ENCODE measurements around the gene CUL3. TPM values are rescaled to one million over a fixed set of nuclear protein-coding genes. Genes with fewer than 3 reads are reported as not detected.

Gene CUL3
- total and polyA plus RNA-seq, 2 experiments from 2014 or later, result 66.4 to 79.0 TPM

DNA sequence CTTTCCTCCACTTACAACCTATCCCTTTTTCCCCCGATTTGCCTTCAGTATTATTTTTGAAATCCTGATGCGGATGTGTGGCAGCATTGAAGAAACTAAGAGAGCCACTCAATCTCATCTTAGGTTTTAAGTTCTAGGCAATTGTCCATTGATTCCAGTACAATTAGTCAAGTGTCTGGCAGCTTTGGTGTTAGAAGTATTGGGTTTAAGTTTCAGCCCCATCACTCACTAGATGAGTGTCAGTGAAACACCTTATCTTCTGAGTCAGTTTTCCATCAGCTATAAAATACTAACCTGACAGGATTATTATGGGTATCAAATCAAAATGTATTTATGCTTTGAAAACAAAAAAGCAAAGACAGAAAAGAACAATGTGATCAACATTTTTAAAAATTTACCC is 16.8 kb upstream of the CUL3 start:
- TF ChIP-seq EZH2phosphoT487 (IDR thresholded peaks at IDR 0.05; ENCODE audit: low read depth, severe bottlenecking, unreplicated experiment) (no peak), EZH2 (IDR thresholded peaks at IDR 0.05; ENCODE audit: borderline replicate concordance) (no peak)
- TF ChIP-seq, protein P1, sequence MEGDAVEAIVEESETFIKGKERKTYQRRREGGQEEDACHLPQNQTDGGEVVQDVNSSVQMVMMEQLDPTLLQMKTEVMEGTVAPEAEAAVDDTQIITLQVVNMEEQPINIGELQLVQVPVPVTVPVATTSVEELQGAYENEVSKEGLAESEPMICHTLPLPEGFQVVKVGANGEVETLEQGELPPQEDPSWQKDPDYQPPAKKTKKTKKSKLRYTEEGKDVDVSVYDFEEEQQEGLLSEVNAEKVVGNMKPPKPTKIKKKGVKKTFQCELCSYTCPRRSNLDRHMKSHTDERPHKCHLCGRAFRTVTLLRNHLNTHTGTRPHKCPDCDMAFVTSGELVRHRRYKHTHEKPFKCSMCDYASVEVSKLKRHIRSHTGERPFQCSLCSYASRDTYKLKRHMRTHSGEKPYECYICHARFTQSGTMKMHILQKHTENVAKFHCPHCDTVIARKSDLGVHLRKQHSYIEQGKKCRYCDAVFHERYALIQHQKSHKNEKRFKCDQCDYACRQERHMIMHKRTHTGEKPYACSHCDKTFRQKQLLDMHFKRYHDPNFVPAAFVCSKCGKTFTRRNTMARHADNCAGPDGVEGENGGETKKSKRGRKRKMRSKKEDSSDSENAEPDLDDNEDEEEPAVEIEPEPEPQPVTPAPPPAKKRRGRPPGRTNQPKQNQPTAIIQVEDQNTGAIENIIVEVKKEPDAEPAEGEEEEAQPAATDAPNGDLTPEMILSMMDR (IDR thresholded peaks at IDR 0.05; ENCODE audit: poor library complexity), result no peak
- H3K36me3 ChIP-seq (replicated peaks; ENCODE audit: insufficient read depth, low read depth), result no peaks in the 10 kb centered on the region
- no peak overlapping the region for H2AFZ ChIP-seq
- no peaks in the 10 kb centered on the region for H3K4me1 ChIP-seq (ENCODE audit: insufficient read depth)
- H4K20me1 ChIP-seq (ENCODE audit: insufficient read depth, poor library complexity, severe bottlenecking), result no peaks in the 10 kb centered on the region
- H3K27ac ChIP-seq, result no peak overlapping the region
- H3K27me3 ChIP-seq, result no peaks in the 10 kb centered on the region
- H3K4me2 ChIP-seq, result no peak overlapping the region
- H3K9me3 ChIP-seq (ENCODE audit: low read depth), result no peaks in the 10 kb centered on the region
- H3K9me2 ChIP-seq (replicated peaks; ENCODE audit: insufficient read depth), result no peaks in the 10 kb centered on the region
- H3K79me2 ChIP-seq, result no peaks in the 10 kb centered on the region
- DNase-seq (ENCODE audit: low spot score), result no peak
- 90% methylated on average over 2 of the region's 2 CpGs for WGBS (ENCODE audit: low lambda C conversion rate, missing lambda C conversion rate)
- no peak overlapping the region for H3K4me3 ChIP-seq

DNA sequence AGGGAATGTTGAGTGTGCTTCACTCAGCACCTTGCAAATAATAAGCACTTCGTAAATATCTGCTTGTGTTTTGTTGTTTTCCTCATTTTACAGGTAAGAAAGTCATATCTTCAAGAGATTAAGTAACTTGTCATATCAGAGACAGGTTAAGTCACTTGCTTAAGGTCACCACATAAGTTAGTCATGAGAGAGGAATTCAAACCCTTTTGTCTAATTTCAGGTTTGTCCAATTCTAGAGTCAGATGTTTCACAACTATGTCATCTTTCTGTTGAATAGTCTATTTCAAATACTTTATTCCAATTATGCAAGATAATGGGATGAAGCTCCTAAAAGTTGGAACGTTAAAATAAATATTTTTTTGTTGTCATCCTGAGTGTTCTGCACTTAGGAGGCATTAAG is 13.5 kb upstream of the CUL3 start:
- H3K79me2 ChIP-seq, result no peaks in the 10 kb centered on the region
- H2AFZ ChIP-seq, result no peak overlapping the region
- TF ChIP-seq, protein P1 (IDR thresholded peaks at IDR 0.05; ENCODE audit: poor library complexity), result no peak
- TF ChIP-seq EZH2phosphoT487 (IDR thresholded peaks at IDR 0.05; ENCODE audit: low read depth, severe bottlenecking, unreplicated experiment), result no peak
- TF ChIP-seq EZH2 (IDR thresholded peaks at IDR 0.05; ENCODE audit: borderline replicate concordance), result no peak
- no peaks in the 10 kb centered on the region for H3K4me1 ChIP-seq (ENCODE audit: insufficient read depth)
- no peaks in the 10 kb centered on the region for H3K9me3 ChIP-seq (ENCODE audit: low read depth)
- 85% methylated on average over 2 of the region's 2 CpGs for WGBS (ENCODE audit: low lambda C conversion rate, missing lambda C conversion rate)
- no peak for DNase-seq (ENCODE audit: low spot score)
- H3K9me2 ChIP-seq (replicated peaks; ENCODE audit: insufficient read depth), result no peaks in the 10 kb centered on the region
- H4K20me1 ChIP-seq (ENCODE audit: insufficient read depth, poor library complexity, severe bottlenecking), result no peaks in the 10 kb centered on the region
- no peak overlapping the region for H3K27ac ChIP-seq
- H3K4me3 ChIP-seq, result no peak overlapping the region
- H3K27me3 ChIP-seq, result no peaks in the 10 kb centered on the region
- H3K36me3 ChIP-seq (replicated peaks; ENCODE audit: insufficient read depth, low read depth), result no peaks in the 10 kb centered on the region
- H3K4me2 ChIP-seq, result no peak overlapping the region

DNA sequence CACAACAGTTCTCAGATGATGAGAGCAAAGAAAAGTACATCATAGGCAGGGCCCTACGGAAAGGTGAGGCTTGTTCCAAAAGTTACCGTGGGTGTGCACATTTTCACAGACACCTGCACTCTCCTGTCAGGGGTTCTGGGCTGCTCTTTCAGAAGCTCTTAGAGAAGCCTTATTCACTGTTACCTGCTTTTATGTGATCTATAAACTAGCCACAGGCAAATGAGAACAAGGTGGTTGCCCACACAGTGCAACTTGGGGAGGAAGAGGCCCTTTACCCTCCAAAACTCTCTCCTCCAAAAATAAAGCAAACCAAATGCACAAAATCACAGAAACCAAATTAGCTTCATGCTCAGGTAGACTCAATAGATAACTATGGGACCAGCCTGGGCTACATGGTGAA is 11.1 kb upstream of the CUL3 start:
- no peak for DNase-seq (ENCODE audit: low spot score)
- H3K27me3 ChIP-seq, result no peaks in the 10 kb centered on the region
- no peak overlapping the region for H3K27ac ChIP-seq
- TF ChIP-seq, protein P1 (IDR thresholded peaks at IDR 0.05; ENCODE audit: poor library complexity), result no peak
- no peak for TF ChIP-seq EZH2 (IDR thresholded peaks at IDR 0.05; ENCODE audit: borderline replicate concordance)
- no peak for TF ChIP-seq EZH2phosphoT487 (IDR thresholded peaks at IDR 0.05; ENCODE audit: low read depth, severe bottlenecking, unreplicated experiment)
- no peaks in the 10 kb centered on the region for H3K79me2 ChIP-seq
- H3K36me3 ChIP-seq (replicated peaks; ENCODE audit: insufficient read depth, low read depth), result no peaks in the 10 kb centered on the region
- H3K4me3 ChIP-seq, result no peak overlapping the region
- H3K4me2 ChIP-seq, result no peak overlapping the region
- H3K9me2 ChIP-seq (replicated peaks; ENCODE audit: insufficient read depth), result no peaks in the 10 kb centered on the region
- no peaks in the 10 kb centered on the region for H3K9me3 ChIP-seq (ENCODE audit: low read depth)
- 90% methylated on average over 2 of the region's 2 CpGs for WGBS (ENCODE audit: low lambda C conversion rate, missing lambda C conversion rate)
- no peaks in the 10 kb centered on the region for H4K20me1 ChIP-seq (ENCODE audit: insufficient read depth, poor library complexity, severe bottlenecking)
- H2AFZ ChIP-seq, result no peak overlapping the region
- H3K4me1 ChIP-seq (ENCODE audit: insufficient read depth), result no peaks in the 10 kb centered on the region

DNA sequence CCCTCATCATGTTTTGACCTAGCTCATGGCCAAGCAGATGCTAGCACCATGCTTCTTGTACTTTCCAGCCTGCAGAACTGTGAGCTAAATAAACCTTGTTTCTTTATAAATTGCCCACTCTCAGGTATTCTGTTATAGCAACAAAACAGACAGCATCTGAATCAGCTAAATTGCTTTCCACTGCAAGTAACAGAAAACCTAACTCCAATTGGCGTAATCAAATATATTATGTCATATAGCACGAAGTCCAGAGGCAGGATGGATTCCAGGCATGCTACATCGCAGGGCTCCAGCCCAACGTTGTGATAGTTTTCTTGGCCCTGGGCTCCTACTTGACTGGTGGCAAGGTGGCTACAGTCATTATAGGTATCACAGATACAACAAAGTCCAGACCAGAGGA is 10.4 kb upstream of the CUL3 start:
- Histone ChIP-seq H3K4me1 (ENCODE audit: insufficient read depth) (no peaks in the 10 kb centered on the region), H3K9me3 (ENCODE audit: low read depth) (no peaks in the 10 kb centered on the region), H2AFZ (no peak overlapping the region), H3K4me2 (no peak overlapping the region), H4K20me1 (ENCODE audit: insufficient read depth, poor library complexity, severe bottlenecking) (no peaks in the 10 kb centered on the region), H3K4me3 (no peak overlapping the region), H3K9me2 (replicated peaks; ENCODE audit: insufficient read depth) (no peaks in the 10 kb centered on the region), H3K79me2 (no peaks in the 10 kb centered on the region), H3K36me3 (replicated peaks; ENCODE audit: insufficient read depth, low read depth) (no peaks in the 10 kb centered on the region), H3K27ac (no peak overlapping the region), H3K27me3 (no peaks in the 10 kb centered on the region)
- no peak for TF ChIP-seq EZH2 (IDR thresholded peaks at IDR 0.05; ENCODE audit: borderline replicate concordance)
- no peak for TF ChIP-seq EZH2phosphoT487 (IDR thresholded peaks at IDR 0.05; ENCODE audit: low read depth, severe bottlenecking, unreplicated experiment)
- TF ChIP-seq, protein P1 (IDR thresholded peaks at IDR 0.05; ENCODE audit: poor library complexity), result no peak
- no peak for DNase-seq (ENCODE audit: low spot score)
- 83% methylated on average over 4 of the region's 4 CpGs for WGBS (ENCODE audit: low lambda C conversion rate, missing lambda C conversion rate)

Data from hepatocyte (in vitro differentiated cells).